Colonic mucosa (tissue), 4 donors: ENCODE results near the gene EIF3D. TPM values are rescaled to one million over a fixed set of nuclear protein-coding genes. Genes with fewer than 3 reads are reported as not detected.
A peak's percentile ranks its signal among the peaks of the same experiment; 100 is the strongest.

ENCODE experiments used
- DNase-seq: peaks from one replicate; pipeline ENCODE4 v3.0.0-alpha.2; 2020
- H3K27ac ChIP-seq: fragments of 200-600 bp; one replicate; pipeline ENCODE4 v1.8.0; 2021
- H3K27me3 ChIP-seq: fragments of 200-600 bp; one replicate; pipeline ENCODE4 v1.8.0; 2021
- H3K36me3 ChIP-seq: fragments of 200-600 bp; one replicate; pipeline ENCODE4 v1.8.0; 2021
- H3K4me1 ChIP-seq: fragments of 200-600 bp; one replicate; pipeline ENCODE4 v1.8.0; 2021; ENCODE audit warnings: mild to moderate bottlenecking
- H3K4me3 ChIP-seq: fragments of 200-600 bp; one replicate; pipeline ENCODE4 v1.8.0; 2021
- H3K9ac ChIP-seq, 2 donors: one replicate each; pipeline ENCODE4 v1.7.0; 2013; ENCODE audit warnings: control low read depth in 2 of 2, low read depth in 2 of 2, low read length in 2 of 2
- H3K9me3 ChIP-seq: fragments of 200-600 bp; one replicate; pipeline ENCODE4 v1.8.0; 2021
- intact Hi-C: fragments of 100-400 bp; cut with DNase I; formaldehyde crosslinking; loops from one replicate; pipeline ENCODE4 v1.14.1; 2022
- total RNA-seq, 2 donors: library from RNA; stranded (reverse); fragmentation: NEBNext Ultra II Directional in 1 of 2; extraction: Animal tissue kit (Norgen Biotek cat#: 25700) in 1 of 2; gene quantifications; one replicate each; pipeline ENCODE4 v1.2.1, GENCODE V29; 2021
- TF ChIP-seq, protein P1 (sequence below): fragments of 200-600 bp; IDR thresholded peaks from one replicate; pipeline ENCODE4 v1.8.0; 2022; ENCODE audit warnings: antibody characterized with exemption, mild to moderate bottlenecking
- donor health status: healthy.
- donor health status: DM: no; HTN: no; CAD: no.
- donor health status: DM: no; HTN: no; CAD: no.

EIF3D gene
- total RNA-seq, 2 donors from 2014 or later = 148 to 160 TPM

- DNase-seq = no peak
- Histone ChIP-seq H3K9me3 (no peaks in the 10 kb centered on the region), H3K9ac (peak overlapping the region in 1 of 2 donors; percentile 12), H3K27ac (peak overlapping the region; percentile 19), H3K27me3 (no peaks in the 10 kb centered on the region), H3K36me3 (peaks cover 14% of the 10 kb centered on the region), H3K4me1 (no peaks in the 10 kb centered on the region), H3K4me3 (no peak overlapping the region)
- TF ChIP-seq, protein P1, sequence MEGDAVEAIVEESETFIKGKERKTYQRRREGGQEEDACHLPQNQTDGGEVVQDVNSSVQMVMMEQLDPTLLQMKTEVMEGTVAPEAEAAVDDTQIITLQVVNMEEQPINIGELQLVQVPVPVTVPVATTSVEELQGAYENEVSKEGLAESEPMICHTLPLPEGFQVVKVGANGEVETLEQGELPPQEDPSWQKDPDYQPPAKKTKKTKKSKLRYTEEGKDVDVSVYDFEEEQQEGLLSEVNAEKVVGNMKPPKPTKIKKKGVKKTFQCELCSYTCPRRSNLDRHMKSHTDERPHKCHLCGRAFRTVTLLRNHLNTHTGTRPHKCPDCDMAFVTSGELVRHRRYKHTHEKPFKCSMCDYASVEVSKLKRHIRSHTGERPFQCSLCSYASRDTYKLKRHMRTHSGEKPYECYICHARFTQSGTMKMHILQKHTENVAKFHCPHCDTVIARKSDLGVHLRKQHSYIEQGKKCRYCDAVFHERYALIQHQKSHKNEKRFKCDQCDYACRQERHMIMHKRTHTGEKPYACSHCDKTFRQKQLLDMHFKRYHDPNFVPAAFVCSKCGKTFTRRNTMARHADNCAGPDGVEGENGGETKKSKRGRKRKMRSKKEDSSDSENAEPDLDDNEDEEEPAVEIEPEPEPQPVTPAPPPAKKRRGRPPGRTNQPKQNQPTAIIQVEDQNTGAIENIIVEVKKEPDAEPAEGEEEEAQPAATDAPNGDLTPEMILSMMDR = no peak
- intact Hi-C loops = no loop called here
Observed at GRCh38 chr22:36472689-36473088, 56.3 kb downstream of the EIF3D start.

- peak overlapping the region; percentile 19 for H3K27ac ChIP-seq
- no peaks in the 10 kb centered on the region for H3K4me1 ChIP-seq
- H3K4me3 ChIP-seq = no peak overlapping the region
- no peaks in the 10 kb centered on the region for H3K9me3 ChIP-seq
- H3K27me3 ChIP-seq = no peaks in the 10 kb centered on the region
- peak overlapping the region in 1 of 2 donors; percentile 1 for H3K9ac ChIP-seq
- intact Hi-C loops = no loop called here
- TF ChIP-seq, protein P1 = no peak
- H3K36me3 ChIP-seq = peaks cover 9% of the 10 kb centered on the region
- DNase-seq = no peak
Observed at GRCh38 chr22:36471341-36471821, 57.6 kb downstream of the EIF3D start.

- no peak for DNase-seq
- H3K36me3 ChIP-seq = peaks cover 5% of the 10 kb centered on the region
- no peaks in the 10 kb centered on the region for H3K9me3 ChIP-seq
- peak overlapping the region; percentile 19 for H3K27ac ChIP-seq
- no peaks in the 10 kb centered on the region for H3K27me3 ChIP-seq
- intact Hi-C loops = no loop called here
- TF ChIP-seq, protein P1 = no peak
- peaks cover 3% of the 10 kb centered on the region for H3K4me1 ChIP-seq
- peak overlapping the region in 1 of 2 donors; percentile 1 for H3K9ac ChIP-seq
- H3K4me3 ChIP-seq = no peak overlapping the region
Observed at GRCh38 chr22:36470994-36471331, 58.0 kb downstream of the EIF3D start.

DNA sequence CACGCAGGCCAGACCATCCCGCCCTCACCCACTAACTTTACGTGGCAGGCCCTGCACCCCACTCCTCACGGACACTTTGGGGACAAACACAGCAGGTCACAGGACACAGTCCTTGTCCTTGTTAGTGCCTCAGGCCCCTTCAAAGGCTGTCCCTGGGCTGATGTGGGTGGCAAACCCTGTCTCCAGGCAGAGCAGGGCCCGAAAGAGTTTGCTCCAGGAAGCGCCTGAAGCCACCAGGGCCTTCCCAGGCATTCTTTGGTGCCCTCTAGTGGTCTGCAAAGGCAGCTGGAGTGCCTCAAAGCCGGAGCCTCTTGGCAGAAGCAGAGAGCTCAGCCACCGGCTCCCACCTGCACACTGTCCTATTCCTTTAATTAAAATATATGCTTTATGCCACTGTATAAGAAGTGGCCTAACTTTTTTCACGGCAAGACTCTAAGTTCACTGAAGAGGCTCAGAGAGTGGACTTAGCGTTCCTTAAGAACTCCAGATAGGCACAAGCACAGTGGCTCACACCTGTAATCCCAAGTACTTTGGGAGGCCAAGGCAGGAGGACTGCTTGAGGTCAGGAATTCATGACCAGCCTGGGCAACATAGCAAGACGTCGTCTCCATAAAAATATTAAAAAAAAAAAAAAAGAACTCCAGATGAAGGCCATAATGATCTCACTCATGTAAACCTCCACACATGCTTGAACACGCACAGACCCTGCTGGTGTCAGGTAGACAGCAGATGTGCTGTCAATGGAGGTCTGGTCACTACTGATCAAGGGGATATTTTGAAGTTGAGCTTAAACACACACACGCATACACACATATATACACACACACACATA is 58.6 kb downstream of the EIF3D start:
- peaks cover 9% of the 10 kb centered on the region for H3K4me1 ChIP-seq
- intact Hi-C loops = no loop called here
- H3K9ac ChIP-seq = peak overlapping the region in 1 of 2 donors; percentile 75

DNA sequence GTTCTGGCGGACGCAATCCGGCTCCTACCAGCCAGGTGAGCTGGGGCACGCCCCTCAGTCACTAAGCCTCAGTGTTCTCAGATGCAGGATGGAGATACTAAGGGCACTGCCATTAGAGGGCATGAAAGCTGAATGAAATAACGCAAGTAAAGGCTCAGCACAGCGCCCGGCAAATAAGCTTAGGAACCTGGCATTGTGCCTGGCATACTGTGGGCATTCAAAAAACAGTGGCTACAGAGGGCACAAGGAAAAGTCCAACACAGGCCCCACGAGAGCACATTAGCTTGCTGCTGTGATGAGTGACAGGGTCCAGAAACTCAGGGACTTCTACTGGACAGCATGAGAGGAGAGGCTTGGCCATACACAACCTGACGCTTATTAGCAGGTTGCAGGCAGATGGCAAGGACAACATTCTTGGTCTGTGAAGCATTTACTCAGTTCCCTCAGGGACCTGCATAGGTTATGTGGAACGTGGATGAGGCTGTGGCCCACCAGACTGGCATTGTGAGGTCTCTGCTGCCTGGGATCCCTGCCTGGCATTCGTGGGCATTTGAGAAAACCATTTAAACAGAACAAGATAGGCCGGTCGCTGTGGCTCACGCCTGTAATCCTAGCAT is 59.8 kb downstream of the EIF3D start:
- H3K9ac ChIP-seq = peak overlapping the region in 1 of 2 donors; percentile 68
- H3K4me1 ChIP-seq = peaks cover 16% of the 10 kb centered on the region
- DNase-seq = no peak
- H3K4me3 ChIP-seq = no peak overlapping the region
- TF ChIP-seq, protein P1 = no peak
- H3K27ac ChIP-seq = peak overlapping the region; percentile 19
- H3K36me3 ChIP-seq = no peaks in the 10 kb centered on the region
- no peaks in the 10 kb centered on the region for H3K9me3 ChIP-seq
- intact Hi-C loops = loop anchor here (2.0 kb wide), 1 partner anchor 164 kb away; no protein-coding TSS in a partner anchor
- no peaks in the 10 kb centered on the region for H3K27me3 ChIP-seq

More for the DNA sequence above, 58.6 kb downstream of the EIF3D start:
- no peaks in the 10 kb centered on the region for H3K9me3 ChIP-seq
- TF ChIP-seq, protein P1 = peak; percentile 96
- H3K4me3 ChIP-seq = no peak overlapping the region
- DNase-seq = peak; percentile 86
- no peaks in the 10 kb centered on the region for H3K27me3 ChIP-seq
- no peaks in the 10 kb centered on the region for H3K36me3 ChIP-seq
- H3K27ac ChIP-seq = peak overlapping the region; percentile 19
